Caco-2 (cell line): ENCODE measurements around the gene PTPN9. TPM values are rescaled to one million over a fixed set of nuclear protein-coding genes. Genes with fewer than 3 reads are reported as not detected.

Source experiments
- BruUV-seq: library from RNA; stranded (reverse); fragments of 400-500 nt; replicated peaks from 2 replicates; lab custom pipeline; 2021; lab: Mats Ljungman, UMichigan
- CTCF ChIA-PET: fragments of 300-600 bp; sonication (Branson Sonifier 250); formaldehyde crosslinking; loops from one replicate; lab custom pipeline; 2022; ENCODE audit warnings: antibody characterized with exemption; lab: Charles Lee
- POLR2A ChIA-PET: fragments of 300-600 bp; sonication (Branson Sonifier 250); formaldehyde crosslinking; loops from one replicate; lab custom pipeline; 2022; ENCODE audit warnings: antibody characterized with exemption; lab: Charles Lee
- DNase-seq, 2 experiments: peaks; one replicate each; pipeline versions ENCODE4 v3.0.0 to v3.0.0-alpha.2; 2020 to 2022
- H3K27me3 ChIP-seq: replicated peaks from 2 replicates; pipeline ENCODE4 v1.6.0; 2011; ENCODE audit warnings: low read length; ENCODE audit not compliant: control insufficient read depth, insufficient read depth
- H3K36me3 ChIP-seq: 2 replicates; pipeline ENCODE4 v1.5.1; 2011; ENCODE audit warnings: low read length; ENCODE audit not compliant: control insufficient read depth, insufficient read depth
- H3K4me1 ChIP-seq: fragments of 250-450 bp; sonication (Bioruptor Pico); 2 replicates; pipeline ENCODE4 v1.5.1; 2020; ENCODE audit warnings: mild to moderate bottlenecking
- H3K4me3 ChIP-seq: 2 replicates; pipeline ENCODE4 v1.5.1; 2011; ENCODE audit warnings: low read depth, mild to moderate bottlenecking, control low read depth, low read length
- H3K9me3 ChIP-seq: fragments of 250-450 bp; sonication (Bioruptor Pico); 2 replicates; pipeline ENCODE4 v1.5.1; 2020; ENCODE audit warnings: mild to moderate bottlenecking, moderate library complexity
- H3K27ac Mint-ChIP-seq: one replicate; pipeline ENCODE4 v1.8.0; 2022; ENCODE audit warnings: mixed read lengths; ENCODE audit not compliant: unreplicated experiment
- H3K27me3 Mint-ChIP-seq: one replicate; pipeline ENCODE4 v1.8.0; 2022; ENCODE audit warnings: mixed read lengths; ENCODE audit not compliant: insufficient read depth, unreplicated experiment
- H3K36me3 Mint-ChIP-seq: one replicate; pipeline ENCODE4 v1.8.0; 2022; ENCODE audit warnings: mild to moderate bottlenecking, mixed read lengths; ENCODE audit not compliant: insufficient read depth, unreplicated experiment
- H3K4me1 Mint-ChIP-seq: one replicate; pipeline ENCODE4 v1.8.0; 2022; ENCODE audit warnings: low read depth, mixed read lengths; ENCODE audit not compliant: unreplicated experiment
- H3K4me3 Mint-ChIP-seq: one replicate; pipeline ENCODE4 v1.8.0; 2022; ENCODE audit warnings: mild to moderate bottlenecking, moderate library complexity, mixed read lengths; ENCODE audit not compliant: unreplicated experiment
- H3K9me3 Mint-ChIP-seq: one replicate; pipeline ENCODE4 v1.8.0; 2022; ENCODE audit warnings: mixed read lengths; ENCODE audit not compliant: unreplicated experiment
- CTCF ChIP-seq, 2 experiments: fragments of 200-600 bp in 1 of 2; IDR thresholded peaks; 1 replicate in 1 of 2; 2 replicates in 1 of 2; pipeline versions ENCODE4 v1.5.1 to v1.8.0; 2011 to 2022; ENCODE audit warnings: antibody characterized with exemption in 1 of 2, control low read depth in 1 of 2, inconsistent platforms in 1 of 2, low read depth in 1 of 2, low read length in 1 of 2, mild to moderate bottlenecking in 1 of 2, moderate library complexity in 1 of 2; ENCODE audit not compliant: insufficient read depth in 1 of 2, severe bottlenecking in 1 of 2, unreplicated experiment in 1 of 2
- intact Hi-C: fragments of 100-400 bp; cut with micrococcal nuclease; formaldehyde crosslinking; loops from one replicate; pipeline ENCODE4 v1.10.0; 2022; ENCODE audit not compliant: unreplicated experiment
- total RNA-seq: library from RNA; stranded (reverse); gene quantifications from 2 replicates; pipeline ENCODE4 v1.2.3, GENCODE V29; 2022

PTPN9 gene
- total RNA-seq, 1 experiment from 2014 or later = 27.7 TPM

- no peaks in the 10 kb centered on the region for H3K27me3 Mint-ChIP-seq
- Histone ChIP-seq H3K36me3 (no peaks in the 10 kb centered on the region), H3K9me3 (no peaks in the 10 kb centered on the region), H3K4me1 (peaks cover 42% of the 10 kb centered on the region), H3K27me3 (no peaks in the 10 kb centered on the region), H3K4me3 (peak overlapping the region; percentile 78)
- BruUV-seq = no TSS peak
- no peaks in the 10 kb centered on the region for H3K9me3 Mint-ChIP-seq
- no peak for TF ChIP-seq CTCF (IDR thresholded peaks at IDR 0.05; ENCODE audit: insufficient read depth in 1 of 2, low read depth in 1 of 2, low read length in 1 of 2, severe bottlenecking in 1 of 2, unreplicated experiment in 1 of 2)
- H3K4me3 Mint-ChIP-seq = peak overlapping the region; percentile 74
- intact Hi-C loops = no loop called here
- H3K36me3 Mint-ChIP-seq = peaks cover 54% of the 10 kb centered on the region
- H3K4me1 Mint-ChIP-seq = peaks cover 23% of the 10 kb centered on the region
- CTCF ChIA-PET = no interaction called here
- POLR2A ChIA-PET = no interaction called here
- DNase-seq = no peak
- peak overlapping the region; percentile 89 for H3K27ac Mint-ChIP-seq
Observed at GRCh38 chr15:75456710-75457109, 122.4 kb downstream of the PTPN9 start.

- H3K36me3 ChIP-seq = no peaks in the 10 kb centered on the region
- intact Hi-C loops = loop anchor here (2.0 kb wide), 1 partner anchor 185 kb away; the partner anchor contains the start of gene IMP3
- no peak for TF ChIP-seq CTCF (IDR thresholded peaks at IDR 0.05; ENCODE audit: insufficient read depth in 1 of 2, low read depth in 1 of 2, low read length in 1 of 2, severe bottlenecking in 1 of 2, unreplicated experiment in 1 of 2)
- H3K4me1 ChIP-seq = peaks cover 36% of the 10 kb centered on the region
- Mint-ChIP-seq H3K36me3 (peaks cover 54% of the 10 kb centered on the region), H3K9me3 (no peaks in the 10 kb centered on the region), H3K27ac (peak overlapping the region; percentile 89), H3K27me3 (no peaks in the 10 kb centered on the region), H3K4me3 (peak overlapping the region; percentile 74), H3K4me1 (peaks cover 20% of the 10 kb centered on the region)
- TSS peak; percentile 20 for BruUV-seq
- DNase-seq = peak; percentile 53 to 58
- H3K4me3 ChIP-seq = peak overlapping the region; percentile 78
- POLR2A ChIA-PET = interaction anchor here (1.2 to 2.7 kb wide), 2 partner anchors 88 to 499 kb away, joined by 4 to 20 read pairs; partner anchors contain the start of genes MAN2C1 and RPP25
- CTCF ChIA-PET = interaction anchor here (1.4 to 3.5 kb wide), 2 partner anchors 9 to 88 kb away, joined by 5 to 26 read pairs; partner anchors contain the start of gene MAN2C1
- H3K9me3 ChIP-seq = no peaks in the 10 kb centered on the region
- H3K27me3 ChIP-seq = no peaks in the 10 kb centered on the region
Observed at GRCh38 chr15:75455982-75456531, 123.1 kb downstream of the PTPN9 start.

GRCh38 chr15:75455424-75455981, 123.6 kb downstream of the PTPN9 start:
- Mint-ChIP-seq H3K4me1 (peaks cover 15% of the 10 kb centered on the region), H3K36me3 (peaks cover 51% of the 10 kb centered on the region), H3K27me3 (no peaks in the 10 kb centered on the region), H3K9me3 (no peaks in the 10 kb centered on the region), H3K4me3 (peak overlapping the region; percentile 74), H3K27ac (peak overlapping the region; percentile 89)
- no TSS peak for BruUV-seq
- H3K4me3 ChIP-seq = peak overlapping the region; percentile 78
- ChIA-PET POLR2A (interaction anchor here (0.6 to 2.7 kb wide), 3 partner anchors 87 to 499 kb away, joined by 3 to 20 read pairs (median 4); partner anchors contain the start of genes MAN2C1 and RPP25), CTCF (interaction anchor here (0.6 to 3.5 kb wide), 3 partner anchors 9 to 229 kb away, joined by 5 to 26 read pairs (median 5); partner anchors contain the start of gene MAN2C1)
- TF ChIP-seq CTCF (IDR thresholded peaks at IDR 0.05; ENCODE audit: insufficient read depth in 1 of 2, low read depth in 1 of 2, low read length in 1 of 2, severe bottlenecking in 1 of 2, unreplicated experiment in 1 of 2) = no peak
- H3K9me3 ChIP-seq = no peaks in the 10 kb centered on the region
- intact Hi-C loops = loop anchor here (2.0 kb wide), 1 partner anchor 185 kb away; the partner anchor contains the start of gene IMP3
- no peaks in the 10 kb centered on the region for H3K27me3 ChIP-seq
- peak; percentile 78 to 83 for DNase-seq
- H3K36me3 ChIP-seq = no peaks in the 10 kb centered on the region
- H3K4me1 ChIP-seq = peaks cover 31% of the 10 kb centered on the region
